Loucy (cell line): ENCODE results near the gene C1QL4.
"Not testable (repeated sequence)": the region's sequence is repeated elsewhere in the genome, so short reads cannot be mapped to it uniquely, and the experiment has no call there.

Source experiments
- H2AFZ ChIP-seq: fragments of 200-600 bp; sonication (generic); 2 replicates; pipeline ENCODE4 v1.6.0; 2016; ENCODE audit warnings: antibody characterized with exemption, mild to moderate bottlenecking, low read length, moderate library complexity
- H3F3A ChIP-seq: fragments of 200-600 bp; 2 replicates; pipeline ENCODE4 v1.6.0; 2016; ENCODE audit warnings: antibody characterized with exemption, low read depth, mild to moderate bottlenecking
- H3K27me3 ChIP-seq: fragments of 200-600 bp; sonication (generic); 2 replicates; pipeline ENCODE4 v1.6.1; 2014; ENCODE audit warnings: low read length, mild to moderate bottlenecking; ENCODE audit not compliant: insufficient read depth, poor library complexity, severe bottlenecking
- H3K36me3 ChIP-seq: fragments of 200-600 bp; sonication (generic); 2 replicates; pipeline ENCODE4 v1.6.1; 2016; ENCODE audit warnings: low read length; ENCODE audit not compliant: insufficient read depth
- H3K4me1 ChIP-seq: fragments of 200-600 bp; sonication (generic); 2 replicates; pipeline ENCODE4 v1.5.1; 2014; ENCODE audit warnings: low read length, mild to moderate bottlenecking; ENCODE audit not compliant: insufficient read depth, poor library complexity, severe bottlenecking
- H3K4me2 ChIP-seq: fragments of 200-600 bp; sonication (generic); 2 replicates; pipeline ENCODE4 v1.6.0; 2014; ENCODE audit warnings: antibody characterized with exemption, low read length, low read depth, mild to moderate bottlenecking; ENCODE audit not compliant: poor library complexity, severe bottlenecking
- H3K4me3 ChIP-seq: fragments of 200-600 bp; sonication (generic); 2 replicates; pipeline ENCODE4 v1.5.1; 2014; ENCODE audit warnings: low read length, mild to moderate bottlenecking, mixed read lengths; ENCODE audit not compliant: poor library complexity, severe bottlenecking
- H3K79me2 ChIP-seq: fragments of 200-600 bp; sonication (generic); 2 replicates; pipeline ENCODE4 v1.6.1; 2014; ENCODE audit warnings: low read length; ENCODE audit not compliant: insufficient read depth
- H3K9ac ChIP-seq: fragments of 200-600 bp; sonication (generic); 2 replicates; pipeline ENCODE4 v1.6.0; 2014; ENCODE audit warnings: mild to moderate bottlenecking, low read depth, low read length, moderate library complexity; ENCODE audit not compliant: poor library complexity, severe bottlenecking
- H3K9me2 ChIP-seq: fragments of 200-600 bp; sonication (generic); replicated peaks from 2 replicates; pipeline ENCODE4 v1.6.1; 2016; ENCODE audit warnings: low read depth, low read length, mixed read lengths
- H3K9me3 ChIP-seq: fragments of 200-600 bp; sonication (generic); 2 replicates; pipeline ENCODE4 v1.6.1; 2014; ENCODE audit warnings: mild to moderate bottlenecking, antibody characterized with exemption, low read length, low read depth; ENCODE audit not compliant: insufficient read depth
- H4K20me1 ChIP-seq: fragments of 200-600 bp; sonication (generic); 2 replicates; pipeline ENCODE4 v1.6.0; 2014; ENCODE audit warnings: antibody characterized with exemption, low read length, mild to moderate bottlenecking; ENCODE audit not compliant: insufficient read depth, poor library complexity, severe bottlenecking
- EZH2phosphoT487 ChIP-seq: fragments of 200-600 bp; IDR thresholded peaks from 2 replicates; pipeline ENCODE4 v1.6.1; 2018; ENCODE audit warnings: antibody characterized with exemption, mild to moderate bottlenecking, moderate library complexity, borderline replicate concordance
- TF ChIP-seq, protein P1 (sequence below): fragments of 200-600 bp; sonication (generic); conservative IDR thresholded peaks from 2 replicates; pipeline ENCODE4 v1.5.1; 2014; ENCODE audit warnings: mild to moderate bottlenecking, antibody characterized with exemption, low read length

C1QL4 gene

DNA sequence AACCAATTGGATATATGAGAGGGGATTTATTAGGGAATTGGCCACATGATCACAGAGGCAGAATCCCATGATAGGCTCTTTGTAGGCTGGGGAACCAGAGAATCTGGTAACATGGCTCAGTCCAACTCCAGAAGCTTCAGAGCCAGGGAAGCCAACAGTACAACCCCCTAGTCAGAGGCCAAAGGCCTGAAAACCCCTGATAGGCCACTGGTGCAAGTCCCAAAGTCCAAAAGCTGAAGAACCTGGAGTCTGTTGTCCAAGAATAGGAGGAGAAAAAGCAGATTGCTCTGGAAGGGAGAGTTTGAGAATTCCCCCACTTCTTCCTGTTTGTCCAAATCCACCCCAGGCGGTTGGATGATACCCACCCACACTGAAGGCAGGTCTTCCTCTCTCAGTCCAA lies 22.2 kb downstream of the C1QL4 start:
- H3K9me3 ChIP-seq: no peaks in the 10 kb centered on the region
- no peaks in the 10 kb centered on the region for H3K79me2 ChIP-seq
- H4K20me1 ChIP-seq: no peaks in the 10 kb centered on the region
- no peaks in the 10 kb centered on the region for H3K4me1 ChIP-seq
- H3F3A ChIP-seq: no peaks in the 10 kb centered on the region
- TF ChIP-seq, protein P1, sequence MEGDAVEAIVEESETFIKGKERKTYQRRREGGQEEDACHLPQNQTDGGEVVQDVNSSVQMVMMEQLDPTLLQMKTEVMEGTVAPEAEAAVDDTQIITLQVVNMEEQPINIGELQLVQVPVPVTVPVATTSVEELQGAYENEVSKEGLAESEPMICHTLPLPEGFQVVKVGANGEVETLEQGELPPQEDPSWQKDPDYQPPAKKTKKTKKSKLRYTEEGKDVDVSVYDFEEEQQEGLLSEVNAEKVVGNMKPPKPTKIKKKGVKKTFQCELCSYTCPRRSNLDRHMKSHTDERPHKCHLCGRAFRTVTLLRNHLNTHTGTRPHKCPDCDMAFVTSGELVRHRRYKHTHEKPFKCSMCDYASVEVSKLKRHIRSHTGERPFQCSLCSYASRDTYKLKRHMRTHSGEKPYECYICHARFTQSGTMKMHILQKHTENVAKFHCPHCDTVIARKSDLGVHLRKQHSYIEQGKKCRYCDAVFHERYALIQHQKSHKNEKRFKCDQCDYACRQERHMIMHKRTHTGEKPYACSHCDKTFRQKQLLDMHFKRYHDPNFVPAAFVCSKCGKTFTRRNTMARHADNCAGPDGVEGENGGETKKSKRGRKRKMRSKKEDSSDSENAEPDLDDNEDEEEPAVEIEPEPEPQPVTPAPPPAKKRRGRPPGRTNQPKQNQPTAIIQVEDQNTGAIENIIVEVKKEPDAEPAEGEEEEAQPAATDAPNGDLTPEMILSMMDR: no peak
- TF ChIP-seq EZH2phosphoT487: no peak
- no peak overlapping the region for H3K4me3 ChIP-seq
- H3K9ac ChIP-seq: no peak overlapping the region
- H3K27me3 ChIP-seq: no peaks in the 10 kb centered on the region
- no peak overlapping the region for H2AFZ ChIP-seq
- no peaks in the 10 kb centered on the region for H3K9me2 ChIP-seq
- H3K36me3 ChIP-seq: no peaks in the 10 kb centered on the region
- no peak overlapping the region for H3K4me2 ChIP-seq

DNA sequence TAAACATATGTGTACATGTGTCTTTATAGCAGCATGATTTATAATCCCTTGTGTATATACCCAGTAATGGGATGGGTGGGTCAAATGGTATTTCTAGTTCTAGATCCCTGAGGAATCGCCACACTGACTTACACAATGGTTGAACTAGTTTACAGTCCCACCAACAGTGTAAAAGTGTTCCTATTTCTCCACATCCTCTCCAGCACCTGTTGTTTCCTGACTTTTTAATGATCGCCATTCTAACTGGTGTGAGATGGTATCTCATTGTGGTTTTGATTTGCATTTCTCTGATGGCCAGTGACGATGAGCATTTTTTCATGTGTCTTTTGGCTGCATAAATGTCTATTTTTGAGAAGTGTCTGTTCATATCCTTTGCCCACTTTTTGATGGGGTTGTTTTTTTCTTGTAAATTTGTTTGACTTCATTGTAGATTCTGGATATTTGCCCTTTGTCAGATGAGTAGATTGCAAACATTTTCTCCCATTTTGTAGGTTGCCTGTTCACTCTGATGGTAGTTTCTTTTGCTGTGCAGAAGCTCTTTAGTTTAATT lies 26.5 kb downstream of the C1QL4 start:
- H3F3A ChIP-seq, H3K9me3 ChIP-seq, H3K27me3 ChIP-seq, H4K20me1 ChIP-seq, H3K9me2 ChIP-seq, H3K4me2 ChIP-seq, H3K79me2 ChIP-seq, H2AFZ ChIP-seq, H3K4me3 ChIP-seq, H3K9ac ChIP-seq, H3K36me3 ChIP-seq, H3K4me1 ChIP-seq: not testable (repeated sequence)

DNA sequence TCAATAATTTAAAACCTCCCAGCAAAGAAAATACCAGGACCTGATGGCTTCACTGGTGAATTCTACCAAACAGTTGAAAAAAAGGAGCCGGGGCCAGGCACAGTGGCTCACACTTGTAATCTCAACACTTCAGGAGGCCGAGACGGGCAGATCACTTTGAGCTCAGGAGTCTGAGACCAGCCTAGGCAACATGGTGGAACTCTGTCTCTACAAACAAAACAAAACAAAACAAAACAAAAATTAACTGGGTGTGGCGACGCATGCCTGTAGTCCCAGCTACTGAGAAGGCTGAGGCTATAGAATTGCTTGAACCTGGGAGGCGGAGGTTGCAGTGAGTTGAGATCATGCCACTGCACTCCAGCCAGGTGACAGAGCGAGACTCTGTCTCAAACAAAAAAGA lies 27.6 kb downstream of the C1QL4 start:
- no peaks in the 10 kb centered on the region for H3K27me3 ChIP-seq

More for the DNA sequence above, 27.6 kb downstream of the C1QL4 start:
- no peak overlapping the region for H3K9ac ChIP-seq
- H3F3A ChIP-seq: no peaks in the 10 kb centered on the region; the same call in 1 of the 2 replicates
- H3K9me3 ChIP-seq: no peaks in the 10 kb centered on the region
- no peaks in the 10 kb centered on the region for H3K36me3 ChIP-seq
- no peaks in the 10 kb centered on the region for H3K79me2 ChIP-seq
- H3K4me1 ChIP-seq: no peaks in the 10 kb centered on the region
- TF ChIP-seq, protein P1: no peak
- no peak for TF ChIP-seq EZH2phosphoT487
- H3K4me3 ChIP-seq: no peak overlapping the region
- H3K4me2 ChIP-seq: no peak overlapping the region
- H2AFZ ChIP-seq: no peak overlapping the region
- H3K9me2 ChIP-seq: no peaks in the 10 kb centered on the region
- H4K20me1 ChIP-seq: no peaks in the 10 kb centered on the region
